Breast epithelium (tissue), 4 donors: Measurements from ENCODE around the gene ZC3H7B. TPM values are rescaled to one million over a fixed set of nuclear protein-coding genes. Genes with fewer than 3 reads are reported as not detected.
A peak's percentile ranks its signal among the peaks of the same experiment; 100 is the strongest.

Experiments
- DNase-seq, 2 donors: peaks; one replicate each; pipeline ENCODE4 v3.0.0-alpha.2; 2019; ENCODE audit warnings: low spot score in 2 of 2
- H3K27ac ChIP-seq, 2 donors: fragments of 200-600 bp; sonication (generic) in 1 of 2; one replicate each; pipeline ENCODE4 v1.5.1; 2016 to 2019; ENCODE audit warnings: mild to moderate bottlenecking in 1 of 2
- H3K27me3 ChIP-seq, 2 donors: fragments of 200-600 bp; sonication (generic) in 1 of 2; one replicate each; pipeline versions ENCODE4 v1.5.1 to v1.6.0; 2017 to 2019; ENCODE audit warnings: control low read depth in 1 of 2, mild to moderate bottlenecking in 1 of 2
- H3K36me3 ChIP-seq: fragments of 200-600 bp; one replicate; pipeline ENCODE4 v1.5.1; 2019
- H3K4me1 ChIP-seq, 2 donors: fragments of 200-600 bp; sonication (generic); one replicate each; pipeline ENCODE4 v1.5.1; 2016 to 2019; ENCODE audit warnings: control low read depth in 1 of 2
- H3K4me3 ChIP-seq, 3 donors: fragments of 200-600 bp; sonication (generic); 1 replicate in 2 of 3; 2 replicates in 1 of 3; pipeline ENCODE4 v1.5.1; 2016 to 2019; ENCODE audit warnings: mild to moderate bottlenecking in 3 of 3, moderate library complexity in 2 of 3
- H3K9me3 ChIP-seq, 2 donors: fragments of 200-600 bp; sonication (generic) in 1 of 2; one replicate each; pipeline ENCODE4 v1.5.1; 2016 to 2019; ENCODE audit warnings: control low read depth in 1 of 2
- POLR2A ChIP-seq: fragments of 450-650 bp; IDR thresholded peaks from one replicate; pipeline ENCODE4 v1.6.1; 2016; ENCODE audit warnings: antibody characterized with exemption, mild to moderate bottlenecking, moderate library complexity
- POLR2AphosphoS5 ChIP-seq, 3 donors: sonication (generic); formaldehyde crosslinking; IDR thresholded peaks; one replicate each; pipeline ENCODE4 v1.6.1; 2017; ENCODE audit warnings: antibody characterized with exemption in 3 of 3
- intact Hi-C: fragments of 100-400 bp; cut with DNase I; formaldehyde crosslinking; loops from one replicate; pipeline ENCODE4 v1.15.1; 2023; ENCODE audit warnings: low total_unique reads
- total RNA-seq, 3 donors: library from RNA; depleted of rRNA; stranded (reverse); fragments of >200 nt; gene quantifications; one replicate each; pipeline ENCODE4 v1.1.0, GENCODE V29; 2016
- TF ChIP-seq, protein P1 (sequence below), 3 donors: fragments of 450-650 bp; IDR thresholded peaks; one replicate each; pipeline ENCODE4 v1.5.1; 2016 to 2017; ENCODE audit warnings: antibody characterized with exemption in 3 of 3, mild to moderate bottlenecking in 3 of 3, moderate library complexity in 3 of 3

The ZC3H7B gene
- total RNA-seq, 3 donors from 2014 or later, result 24.0 to 33.1 (median 32.2) TPM

DNA sequence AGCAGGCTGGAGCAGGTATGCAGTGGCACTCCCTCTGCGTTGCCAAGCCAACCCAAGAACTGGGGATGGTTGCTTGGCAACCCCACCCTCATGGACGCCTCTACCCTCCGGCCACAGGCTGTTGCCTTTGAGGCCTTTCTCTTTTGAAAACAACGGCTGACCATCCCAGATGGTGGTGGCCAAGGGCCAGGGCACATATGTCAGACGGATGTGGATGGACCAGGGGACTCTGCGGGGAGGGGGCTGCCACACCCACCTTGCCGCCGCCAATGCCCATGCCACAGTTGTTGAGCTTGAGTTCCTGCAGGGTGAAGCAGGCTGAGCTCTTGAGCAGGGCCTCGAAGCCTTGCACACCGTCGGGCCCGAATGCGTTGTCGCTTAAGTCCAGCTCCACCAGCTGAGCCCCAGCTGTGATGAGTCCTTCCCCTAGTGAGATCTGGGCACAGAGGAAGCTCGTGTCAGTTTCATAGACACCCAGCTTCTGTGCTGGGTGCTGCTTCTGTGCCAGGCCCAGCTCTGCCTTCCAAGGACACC, 36.9 kb upstream of the ZC3H7B start:
- intact Hi-C loops, result no loop called here
- peaks cover 5% of the 10 kb centered on the region for H3K36me3 ChIP-seq
- H3K4me3 ChIP-seq, result no peak overlapping the region
- no peak overlapping the region for H3K27ac ChIP-seq
- no peaks in the 10 kb centered on the region for H3K27me3 ChIP-seq
- H3K4me1 ChIP-seq, result no peaks in the 10 kb centered on the region
- no peak for DNase-seq
- H3K9me3 ChIP-seq, result no peaks in the 10 kb centered on the region
- TF ChIP-seq POLR2A (no peak), POLR2AphosphoS5 (IDR thresholded peaks at IDR 0.05) (no peak)
- TF ChIP-seq, protein P1, sequence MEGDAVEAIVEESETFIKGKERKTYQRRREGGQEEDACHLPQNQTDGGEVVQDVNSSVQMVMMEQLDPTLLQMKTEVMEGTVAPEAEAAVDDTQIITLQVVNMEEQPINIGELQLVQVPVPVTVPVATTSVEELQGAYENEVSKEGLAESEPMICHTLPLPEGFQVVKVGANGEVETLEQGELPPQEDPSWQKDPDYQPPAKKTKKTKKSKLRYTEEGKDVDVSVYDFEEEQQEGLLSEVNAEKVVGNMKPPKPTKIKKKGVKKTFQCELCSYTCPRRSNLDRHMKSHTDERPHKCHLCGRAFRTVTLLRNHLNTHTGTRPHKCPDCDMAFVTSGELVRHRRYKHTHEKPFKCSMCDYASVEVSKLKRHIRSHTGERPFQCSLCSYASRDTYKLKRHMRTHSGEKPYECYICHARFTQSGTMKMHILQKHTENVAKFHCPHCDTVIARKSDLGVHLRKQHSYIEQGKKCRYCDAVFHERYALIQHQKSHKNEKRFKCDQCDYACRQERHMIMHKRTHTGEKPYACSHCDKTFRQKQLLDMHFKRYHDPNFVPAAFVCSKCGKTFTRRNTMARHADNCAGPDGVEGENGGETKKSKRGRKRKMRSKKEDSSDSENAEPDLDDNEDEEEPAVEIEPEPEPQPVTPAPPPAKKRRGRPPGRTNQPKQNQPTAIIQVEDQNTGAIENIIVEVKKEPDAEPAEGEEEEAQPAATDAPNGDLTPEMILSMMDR (IDR thresholded peaks at IDR 0.05), result no peak

DNA sequence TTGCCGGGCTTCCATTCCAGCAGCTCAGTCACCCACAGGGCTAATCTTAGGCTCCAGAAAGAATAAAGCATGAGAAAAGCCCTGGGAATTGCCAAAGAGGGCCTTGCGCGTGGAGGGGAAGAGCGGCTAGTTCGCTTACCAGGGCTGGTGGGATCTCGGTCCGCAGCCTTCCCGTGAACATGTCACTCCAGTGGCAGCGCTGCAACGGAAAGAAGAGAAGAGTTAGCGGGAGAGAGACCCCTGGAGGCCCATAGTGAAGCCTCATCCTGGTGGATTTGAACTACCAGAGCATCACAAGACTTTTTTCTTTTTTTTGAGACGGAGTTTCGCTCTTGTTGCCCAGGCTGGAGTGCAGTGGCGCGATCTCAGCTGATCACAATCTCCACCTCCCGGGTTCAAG, 33.4 kb upstream of the ZC3H7B start:
- TF ChIP-seq, protein P1 (IDR thresholded peaks at IDR 0.05), result no peak
- TF ChIP-seq POLR2AphosphoS5 (IDR thresholded peaks at IDR 0.05), result no peak
- TF ChIP-seq POLR2A, result no peak
- DNase-seq, result no peak
- H3K4me1 ChIP-seq, result peaks cover 0 to 12% of the 10 kb centered on the region in 2 donors
- no peak overlapping the region for H3K4me3 ChIP-seq
- H3K36me3 ChIP-seq, result peaks cover 5% of the 10 kb centered on the region
- H3K27ac ChIP-seq, result no peak overlapping the region
- intact Hi-C loops, result no loop called here
- no peaks in the 10 kb centered on the region for H3K27me3 ChIP-seq
- H3K9me3 ChIP-seq, result no peaks in the 10 kb centered on the region

DNA sequence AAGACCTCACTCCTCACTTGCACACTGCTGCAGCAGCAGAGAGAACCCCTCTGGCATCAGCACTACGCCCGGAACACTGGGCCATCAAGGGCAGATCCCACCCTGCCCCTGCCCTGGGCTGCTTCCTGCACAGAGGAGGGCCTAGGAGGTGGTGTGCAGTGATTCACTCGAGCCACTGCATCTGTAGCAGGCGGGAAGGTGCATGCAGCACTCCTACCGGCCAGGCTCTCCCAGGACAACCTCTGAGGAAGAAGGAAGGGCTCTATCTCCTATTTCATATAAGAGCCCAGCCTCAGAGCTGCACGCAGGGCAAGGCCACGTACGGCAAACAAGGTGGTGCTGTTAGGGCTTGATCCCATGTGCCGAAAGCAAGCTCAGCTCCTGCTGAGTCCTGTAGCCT, 29.5 kb upstream of the ZC3H7B start:
- no peak for DNase-seq
- intact Hi-C loops, result no loop called here

DNA sequence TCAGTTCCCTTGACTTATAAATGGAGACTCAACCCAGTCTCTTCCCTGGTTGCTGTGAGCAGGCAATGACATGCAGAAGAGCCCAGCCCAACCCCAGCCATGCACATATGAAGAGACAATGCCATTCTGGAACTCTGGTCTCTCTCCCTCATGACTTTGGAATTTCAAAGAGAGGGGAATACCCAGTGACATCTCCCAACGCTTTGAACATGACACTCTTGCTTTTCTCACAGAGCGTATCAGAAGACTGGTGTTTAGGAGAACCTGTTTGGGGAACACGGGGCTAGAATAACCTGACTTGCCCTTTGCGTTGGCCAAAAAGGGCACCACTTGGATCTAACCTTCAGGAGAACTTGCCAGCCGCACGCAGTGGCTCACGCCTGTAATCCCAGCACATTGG, 28.2 kb upstream of the ZC3H7B start:
- TF ChIP-seq POLR2AphosphoS5 (IDR thresholded peaks at IDR 0.05) (no peak), POLR2A (no peak)
- TF ChIP-seq, protein P1 (IDR thresholded peaks at IDR 0.05), result no peak
- intact Hi-C loops, result no loop called here
- Histone ChIP-seq H3K4me3 (no peak overlapping the region), H3K9me3 (no peaks in the 10 kb centered on the region), H3K27ac (peak overlapping the region in 1 of 2 donors; percentile 75), H3K27me3 (no peaks in the 10 kb centered on the region), H3K36me3 (no peaks in the 10 kb centered on the region), H3K4me1 (peaks cover 0 to 13% of the 10 kb centered on the region in 2 donors)
- DNase-seq, result no peak

More for the DNA sequence above, 29.5 kb upstream of the ZC3H7B start:
- Histone ChIP-seq H3K9me3 (no peaks in the 10 kb centered on the region), H3K27me3 (no peaks in the 10 kb centered on the region), H3K4me3 (no peak overlapping the region), H3K36me3 (peaks cover 5% of the 10 kb centered on the region), H3K4me1 (peaks cover 0 to 13% of the 10 kb centered on the region in 2 donors), H3K27ac (peak overlapping the region; percentile 56 to 75)
- TF ChIP-seq POLR2A (no peak), POLR2AphosphoS5 (IDR thresholded peaks at IDR 0.05) (no peak)
- TF ChIP-seq, protein P1 (IDR thresholded peaks at IDR 0.05), result peak in 2 of 3 donors; percentile 26 to 27

- Histone ChIP-seq H3K4me1 (peaks cover 0 to 13% of the 10 kb centered on the region in 2 donors), H3K9me3 (no peaks in the 10 kb centered on the region), H3K4me3 (no peak overlapping the region), H3K27me3 (no peaks in the 10 kb centered on the region), H3K36me3 (no peaks in the 10 kb centered on the region), H3K27ac (no peak overlapping the region)
- DNase-seq, result peak; percentile 66 to 69
- intact Hi-C loops, result no loop called here
- TF ChIP-seq, protein P1 (IDR thresholded peaks at IDR 0.05), result no peak
- no peak for TF ChIP-seq POLR2A
- no peak for TF ChIP-seq POLR2AphosphoS5 (IDR thresholded peaks at IDR 0.05)
These were observed 26.5 kb upstream of the ZC3H7B start for GRCh38 chr22:41274856-41275255.
